Mesenchymal stem cell (in vitro differentiated cells and primary cell): Measurements from ENCODE around the gene MACROD1.

Experiments
- DNase-seq: peaks from one replicate; pipeline ENCODE4 v3.0.0-alpha.2; 2013
- H2AFZ ChIP-seq: one replicate; pipeline ENCODE4 v1.6.1; 2013; ENCODE audit warnings: low read depth, mild to moderate bottlenecking, control low read depth, inconsistent platforms, low read length, moderate library complexity
- H2AK5ac ChIP-seq: 2 replicates; pipeline ENCODE4 v1.6.1; 2013; ENCODE audit warnings: low read length, moderate library complexity, mild to moderate bottlenecking, inconsistent platforms; ENCODE audit not compliant: severe bottlenecking
- H2BK120ac ChIP-seq: one replicate; pipeline ENCODE4 v1.6.1; 2013; ENCODE audit warnings: low read depth, mild to moderate bottlenecking, inconsistent platforms, low read length, moderate library complexity
- H2BK12ac ChIP-seq, 2 experiments: one replicate each; pipeline ENCODE4 v1.6.1; 2013; ENCODE audit warnings: inconsistent platforms in 2 of 2, low read length in 2 of 2, mild to moderate bottlenecking in 2 of 2, moderate library complexity in 2 of 2, control low read depth in 1 of 2
- H2BK15ac ChIP-seq: one replicate; pipeline ENCODE4 v1.6.1; 2013; ENCODE audit warnings: mild to moderate bottlenecking, low read depth, inconsistent platforms; ENCODE audit not compliant: poor library complexity, severe bottlenecking
- H2BK5ac ChIP-seq: 2 replicates; pipeline ENCODE4 v1.6.1; 2013; ENCODE audit warnings: low read depth, mild to moderate bottlenecking, low read length, control low read depth, inconsistent platforms; ENCODE audit not compliant: poor library complexity, severe bottlenecking
- H3K14ac ChIP-seq, 2 experiments: one replicate each; pipeline ENCODE4 v1.6.1; 2013; ENCODE audit warnings: inconsistent platforms in 2 of 2, low read length in 2 of 2, control low read depth in 1 of 2, mild to moderate bottlenecking in 1 of 2, moderate library complexity in 1 of 2
- H3K18ac ChIP-seq, 2 experiments: one replicate each; pipeline ENCODE4 v1.6.1; 2013; ENCODE audit warnings: inconsistent platforms in 2 of 2, low read length in 2 of 2, control low read depth in 1 of 2, low read depth in 1 of 2, mild to moderate bottlenecking in 1 of 2
- H3K23ac ChIP-seq, 2 experiments: one replicate each; pipeline ENCODE4 v1.6.1; 2013; ENCODE audit warnings: inconsistent platforms in 2 of 2, low read length in 2 of 2, mild to moderate bottlenecking in 2 of 2, moderate library complexity in 2 of 2, control low read depth in 1 of 2
- H3K27ac ChIP-seq: 2 replicates; pipeline ENCODE4 v1.5.1; 2013; ENCODE audit warnings: mild to moderate bottlenecking, moderate library complexity, low read length, control low read depth, inconsistent platforms; ENCODE audit not compliant: poor library complexity, severe bottlenecking
- H3K27me3 ChIP-seq, 2 experiments: 2 replicates each; pipeline versions ENCODE4 v1.6.1 to v1.7.0; 2013; ENCODE audit warnings: low read length in 2 of 2, mild to moderate bottlenecking in 2 of 2, moderate library complexity in 2 of 2, control low read depth in 1 of 2, inconsistent platforms in 1 of 2; ENCODE audit not compliant: control insufficient read depth in 1 of 2, insufficient read depth in 1 of 2
- H3K36me3 ChIP-seq, 2 experiments: 2 replicates each; pipeline versions ENCODE4 v1.6.1 to v1.7.0; 2013; ENCODE audit warnings: low read length in 2 of 2, control low read depth in 1 of 2, inconsistent platforms in 1 of 2, low read depth in 1 of 2, mild to moderate bottlenecking in 1 of 2; ENCODE audit not compliant: insufficient read depth in 2 of 2, control insufficient read depth in 1 of 2
- H3K4ac ChIP-seq, 2 experiments: one replicate each; pipeline ENCODE4 v1.6.1; 2013; ENCODE audit warnings: inconsistent platforms in 2 of 2, low read length in 2 of 2, mild to moderate bottlenecking in 2 of 2, moderate library complexity in 2 of 2, control low read depth in 1 of 2, low read depth in 1 of 2
- H3K4me1 ChIP-seq: 2 replicates; pipeline ENCODE4 v1.6.1; 2013; ENCODE audit warnings: low read depth, low read length, control low read depth; ENCODE audit not compliant: control insufficient read depth, insufficient read depth
- H3K4me2 ChIP-seq: 2 replicates; pipeline ENCODE4 v1.6.1; 2013; ENCODE audit warnings: low read length, mild to moderate bottlenecking, inconsistent platforms; ENCODE audit not compliant: poor library complexity, severe bottlenecking
- H3K4me3 ChIP-seq, 2 experiments: 2 replicates each; pipeline versions ENCODE4 v1.5.1 to v1.7.0; 2013; ENCODE audit warnings: low read length in 2 of 2, mild to moderate bottlenecking in 2 of 2, control low read depth in 1 of 2, low read depth in 1 of 2; ENCODE audit not compliant: insufficient read depth in 1 of 2
- H3K79me1 ChIP-seq: replicated peaks from 2 replicates; pipeline ENCODE4 v1.6.1; 2013; ENCODE audit warnings: mild to moderate bottlenecking, control low read depth, low read length, inconsistent platforms; ENCODE audit not compliant: poor library complexity, severe bottlenecking
- H3K9ac ChIP-seq: 2 replicates; pipeline ENCODE4 v1.7.0; 2013; ENCODE audit warnings: mild to moderate bottlenecking, low read length, moderate library complexity
- H3K9me3 ChIP-seq: 2 replicates; pipeline ENCODE4 v1.7.0; 2013; ENCODE audit warnings: mild to moderate bottlenecking, low read length; ENCODE audit not compliant: control insufficient read depth
- H4K8ac ChIP-seq: one replicate; pipeline ENCODE4 v1.6.1; 2013; ENCODE audit warnings: inconsistent platforms, mild to moderate bottlenecking, low read length, moderate library complexity
- H4K91ac ChIP-seq: one replicate; pipeline ENCODE4 v1.6.1; 2013; ENCODE audit warnings: mild to moderate bottlenecking, low read length, inconsistent platforms
- WGBS: methylation state at CpG from one replicate; pipeline ENCODE4 v1.1.7; 2013; ENCODE audit warnings: mixed read lengths; 5-methylcytosine and 5-hydroxymethylcytosine counted together

Gene MACROD1

GRCh38 chr11:64000740-64001483 is 165.0 kb downstream of the MACROD1 start:
- Histone ChIP-seq H3K14ac (no peak overlapping the region), H3K9me3 (no peaks in the 10 kb centered on the region), H2BK12ac (no peak overlapping the region), H3K4me2 (peak overlapping the region; percentile 62), H4K91ac (peak overlapping the region; percentile 18), H3K27ac (no peak overlapping the region), H3K23ac (no peak overlapping the region), H3K9ac (peak overlapping the region; percentile 70), H3K4ac (no peak overlapping the region), H2BK15ac (peak overlapping the region; percentile 45), H3K4me1 (peaks cover 56% of the 10 kb centered on the region), H3K27me3 (peaks cover 0 to 9% of the 10 kb centered on the region in 2 experiments), H2AFZ (no peak overlapping the region), H2BK5ac (no peak overlapping the region), H2BK120ac (no peak overlapping the region), H3K36me3 (peaks cover 23 to 37% of the 10 kb centered on the region in 2 experiments), H3K79me1 (peaks cover 11% of the 10 kb centered on the region), H3K4me3 (peak overlapping the region; percentile 45 to 70), H3K18ac (peak overlapping the region in 1 of 2 experiments; percentile 63), H4K8ac (peak overlapping the region; percentile 56), H2AK5ac (no peak overlapping the region)
- 28% methylated on average over 60 of the region's 60 CpGs for WGBS
- no peak for DNase-seq

GRCh38 chr11:64000026-64000739 is 165.7 kb downstream of the MACROD1 start:
- Histone ChIP-seq H3K36me3 (peaks cover 29 to 44% of the 10 kb centered on the region in 2 experiments), H3K23ac (peak overlapping the region in 1 of 2 experiments; percentile 28), H3K9ac (peak overlapping the region; percentile 70), H3K27me3 (peaks cover 0 to 9% of the 10 kb centered on the region in 2 experiments), H4K91ac (no peak overlapping the region), H2AFZ (no peak overlapping the region), H3K18ac (peak overlapping the region in 1 of 2 experiments; percentile 63), H2BK120ac (no peak overlapping the region), H3K4me3 (peak overlapping the region; percentile 45 to 70), H2BK5ac (no peak overlapping the region), H3K9me3 (no peaks in the 10 kb centered on the region), H2AK5ac (no peak overlapping the region), H3K79me1 (peaks cover 16% of the 10 kb centered on the region), H4K8ac (peak overlapping the region; percentile 56), H3K27ac (no peak overlapping the region), H3K4me2 (peak overlapping the region; percentile 62), H2BK15ac (peak overlapping the region; percentile 45), H3K4me1 (peaks cover 58% of the 10 kb centered on the region), H3K4ac (no peak overlapping the region), H3K14ac (no peak overlapping the region), H2BK12ac (no peak overlapping the region)
- WGBS = 3% methylated on average over 63 of the region's 67 CpGs
- DNase-seq = peak; percentile 67

- H3K23ac ChIP-seq = no peak overlapping the region
- no peak overlapping the region for H2BK12ac ChIP-seq
- H3K36me3 ChIP-seq = peaks cover 36 to 50% of the 10 kb centered on the region in 2 experiments
- H3K14ac ChIP-seq = no peak overlapping the region
- no peak overlapping the region for H2AFZ ChIP-seq
- H3K9me3 ChIP-seq = no peaks in the 10 kb centered on the region
- no peak overlapping the region for H4K91ac ChIP-seq
- H3K27me3 ChIP-seq = peaks cover 0 to 9% of the 10 kb centered on the region in 2 experiments
- H3K18ac ChIP-seq = no peak overlapping the region
- 5% methylated on average over 44 of the region's 59 CpGs for WGBS
- no peak overlapping the region for H2BK5ac ChIP-seq
- H3K79me1 ChIP-seq = peaks cover 18% of the 10 kb centered on the region
- no peak overlapping the region for H2AK5ac ChIP-seq
- H3K4me2 ChIP-seq = peak overlapping the region; percentile 53
- H2BK120ac ChIP-seq = no peak overlapping the region
- H3K9ac ChIP-seq = no peak overlapping the region
- no peak overlapping the region for H2BK15ac ChIP-seq
- peak overlapping the region; percentile 29 to 33 for H3K4me3 ChIP-seq
- DNase-seq = peak; percentile 53
- H3K27ac ChIP-seq = no peak overlapping the region
- peaks cover 56% of the 10 kb centered on the region for H3K4me1 ChIP-seq
- H3K4ac ChIP-seq = no peak overlapping the region
- H4K8ac ChIP-seq = no peak overlapping the region
Measured at GRCh38 chr11:63999349-64000025, 166.4 kb downstream of the MACROD1 start.
